Fibroblast of skin of abdomen (primary cell): Measurements from ENCODE around the gene GSDME.
"Not testable (repeated sequence)": the region's sequence is repeated elsewhere in the genome, so short reads cannot be mapped to it uniquely, and the experiment has no call there.

Source experiments
- DNase-seq: peaks from one replicate; pipeline ENCODE4 v3.0.0-alpha.2; 2013

The GSDME gene

DNA sequence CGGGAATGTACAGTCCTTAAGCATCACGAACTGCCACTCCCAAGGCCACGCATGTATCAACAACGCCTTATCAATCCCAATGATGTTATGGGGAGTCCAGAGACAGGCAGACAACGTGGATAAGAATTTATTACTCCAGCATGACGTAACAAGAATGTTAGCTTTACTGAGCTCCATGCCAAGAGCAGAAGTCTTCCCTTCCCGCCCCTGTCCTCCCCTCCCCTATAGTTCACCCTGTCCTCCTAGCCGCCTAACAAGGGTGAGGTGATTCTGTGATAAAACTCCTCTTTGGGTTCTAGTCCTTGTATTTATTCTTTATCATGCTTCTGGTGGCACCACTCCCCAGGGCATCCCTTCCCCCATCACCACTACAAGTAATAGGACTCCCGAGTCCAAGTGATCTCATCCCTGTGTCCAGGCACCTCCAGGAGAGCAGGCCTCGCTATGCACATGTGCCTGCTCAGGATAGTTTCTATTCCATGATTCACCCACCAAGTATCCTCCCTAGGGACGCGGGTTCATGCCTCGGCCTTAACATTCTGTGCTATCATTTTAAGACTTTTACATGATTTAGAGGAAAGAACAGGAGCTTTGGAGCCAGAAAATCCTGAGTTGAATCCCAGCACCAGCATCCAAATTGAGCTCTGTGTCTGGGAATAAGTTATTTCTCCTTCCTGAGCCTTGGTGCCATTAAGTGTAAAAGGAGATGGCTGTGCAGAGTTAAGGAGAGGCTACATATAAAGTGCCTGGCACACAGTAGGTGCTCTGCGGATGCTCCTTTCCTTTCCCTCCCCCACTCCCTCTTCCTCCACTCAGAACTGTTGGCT, 15.4 kb downstream of the GSDME start:
- DNase-seq, result peak; percentile 99

DNA sequence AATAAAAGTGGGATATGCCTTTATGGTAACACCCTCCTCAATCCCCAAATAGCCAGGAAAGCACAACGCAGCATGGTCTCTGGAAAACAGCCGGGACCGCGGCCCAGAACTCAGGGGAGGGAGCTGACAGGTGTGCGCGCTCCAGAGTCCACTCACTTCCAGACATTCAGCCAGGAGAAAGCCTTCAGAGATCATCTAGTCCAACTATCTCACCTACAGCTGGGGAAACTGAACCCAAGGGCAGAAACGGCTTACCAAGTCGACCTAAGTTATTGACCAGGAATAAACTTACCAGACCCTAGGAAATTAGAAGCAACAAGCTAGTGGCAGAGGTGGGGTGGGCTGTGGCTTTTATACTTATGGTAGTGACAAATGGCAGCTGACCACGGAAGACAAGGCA, 16.4 kb downstream of the GSDME start:
- no peak for DNase-seq

DNA sequence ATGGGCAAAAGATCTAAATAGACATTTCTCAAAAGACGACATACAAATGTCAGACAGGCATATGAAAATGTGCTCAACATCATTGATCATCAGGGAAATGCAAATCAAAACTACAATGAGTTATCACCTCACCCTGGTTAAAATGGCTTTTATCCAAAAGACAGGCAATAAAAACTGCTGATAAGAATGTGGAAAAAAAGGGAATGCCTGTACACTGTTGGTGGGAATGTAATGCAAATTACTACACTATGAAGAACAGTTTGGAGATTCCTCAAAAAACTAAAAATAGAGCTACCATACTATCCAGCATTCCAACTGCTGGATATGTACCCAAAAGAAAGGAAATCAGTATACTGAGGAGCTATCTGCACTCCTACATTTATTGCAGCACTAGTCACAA, 18.0 kb downstream of the GSDME start:
- peak; percentile 18 for DNase-seq

- no peak for DNase-seq
Observed at GRCh38 chr7:24738577-24738976, 18.7 kb downstream of the GSDME start.

DNA sequence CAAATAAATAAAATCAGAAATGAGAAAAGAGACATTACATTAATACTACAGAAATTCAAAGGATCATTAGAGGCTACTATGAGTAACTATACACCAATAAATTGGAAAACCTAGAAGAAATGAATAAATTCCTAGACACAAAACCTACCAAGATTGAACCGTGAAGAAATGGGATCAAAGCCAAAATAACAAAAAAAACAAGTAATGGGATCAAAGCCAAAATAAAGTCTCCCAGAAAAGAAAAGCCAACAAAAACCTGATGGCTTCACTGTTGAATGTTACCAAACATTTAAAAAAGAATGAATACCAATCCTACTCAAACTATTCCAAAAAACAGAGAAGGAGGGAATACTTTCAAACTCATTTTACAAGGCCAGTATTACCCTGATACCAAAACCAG, 20.0 kb downstream of the GSDME start:
- no peak for DNase-seq

DNA sequence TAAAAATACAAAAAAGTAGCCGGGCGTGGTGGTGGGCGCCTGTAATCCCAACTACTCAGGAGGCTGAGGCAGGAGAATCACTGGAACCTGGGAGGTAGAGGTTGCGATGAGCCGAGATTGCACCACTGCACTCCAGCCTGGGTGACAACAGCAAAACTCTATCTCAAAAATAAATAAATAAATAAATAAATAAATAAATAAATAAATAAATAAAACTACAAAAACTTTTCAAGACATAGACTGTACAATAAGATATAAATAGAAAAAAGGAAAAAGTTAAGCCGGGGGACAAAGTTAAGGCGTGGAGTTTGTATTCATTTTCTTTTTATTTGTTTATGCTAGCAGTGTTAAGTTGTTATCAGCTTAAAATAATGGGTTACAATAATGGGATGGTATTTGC, 21.7 kb downstream of the GSDME start:
- not testable (repeated sequence) for DNase-seq

- DNase-seq, result peak; percentile 21
Observed at GRCh38 chr7:24734306-24734705, 23.0 kb downstream of the GSDME start.

- DNase-seq, result no peak
Observed at GRCh38 chr7:24733414-24734060, 23.7 kb downstream of the GSDME start.

- DNase-seq, result peak; percentile 79
Observed at GRCh38 chr7:24732646-24733413, 24.4 kb downstream of the GSDME start.

DNA sequence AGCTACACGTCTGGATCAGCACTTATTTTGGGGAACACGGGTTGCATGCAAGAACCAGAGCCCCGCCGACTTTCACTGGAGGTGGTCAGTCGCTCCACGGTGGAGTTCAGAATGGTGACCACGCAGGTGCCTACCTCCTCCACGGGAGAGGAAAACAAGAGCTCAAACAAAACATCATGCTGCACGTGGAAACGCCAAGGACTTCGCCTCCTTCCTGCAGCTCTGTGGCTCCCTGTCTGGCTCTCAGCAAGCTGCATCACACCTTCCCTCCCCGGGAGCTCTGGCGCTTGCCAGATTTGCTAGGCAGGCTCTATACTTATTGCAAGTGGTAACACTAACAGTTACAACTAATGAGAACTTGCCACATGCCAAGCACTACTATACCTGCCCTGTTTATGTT, 26.0 kb downstream of the GSDME start:
- DNase-seq, result no peak

- DNase-seq, result no peak
Observed at GRCh38 chr7:24730018-24730369, 27.3 kb downstream of the GSDME start.

DNA sequence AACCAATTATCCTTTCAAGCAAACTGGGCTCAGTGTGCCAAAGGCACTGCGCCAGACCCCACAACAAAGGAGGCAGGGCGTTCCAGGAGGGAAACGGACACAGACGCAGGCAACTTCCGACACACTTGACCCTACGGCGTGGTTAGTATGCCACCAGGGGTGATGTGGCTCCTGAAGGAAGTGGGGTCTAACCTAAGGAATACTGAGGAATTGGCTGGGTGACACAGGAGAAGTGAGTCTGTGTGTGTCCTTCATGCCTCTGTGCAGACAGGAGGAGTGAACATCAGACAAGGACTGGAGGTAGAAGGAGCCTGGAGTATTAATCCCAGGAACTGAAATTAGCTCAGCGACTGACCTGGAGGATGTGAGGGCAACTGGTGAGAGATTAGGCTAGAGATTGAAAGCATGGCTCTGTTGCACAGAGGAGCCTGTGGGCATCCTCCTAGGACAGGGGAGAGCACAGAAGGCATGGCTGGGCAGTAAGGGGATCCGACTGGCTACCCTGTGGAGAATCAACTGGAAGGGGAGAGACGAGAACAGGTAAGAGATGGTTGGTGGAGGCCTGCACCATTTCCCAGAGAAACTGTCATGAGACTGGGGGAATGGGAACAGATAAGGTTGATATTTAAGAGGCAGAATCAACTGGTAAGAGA, 27.8 kb downstream of the GSDME start:
- no peak for DNase-seq

- DNase-seq, result no peak
Observed at GRCh38 chr7:24728503-24729364, 28.5 kb downstream of the GSDME start.

GRCh38 chr7:24728121-24728500, 29.2 kb downstream of the GSDME start:
- DNase-seq, result no peak

GRCh38 chr7:24727154-24728120, 29.8 kb downstream of the GSDME start:
- DNase-seq, result no peak

GRCh38 chr7:24725554-24726241, 31.6 kb downstream of the GSDME start:
- DNase-seq, result no peak

GRCh38 chr7:24724451-24725190, 32.6 kb downstream of the GSDME start:
- no peak for DNase-seq

GRCh38 chr7:24723178-24723530, 34.1 kb downstream of the GSDME start:
- DNase-seq, result no peak

DNA sequence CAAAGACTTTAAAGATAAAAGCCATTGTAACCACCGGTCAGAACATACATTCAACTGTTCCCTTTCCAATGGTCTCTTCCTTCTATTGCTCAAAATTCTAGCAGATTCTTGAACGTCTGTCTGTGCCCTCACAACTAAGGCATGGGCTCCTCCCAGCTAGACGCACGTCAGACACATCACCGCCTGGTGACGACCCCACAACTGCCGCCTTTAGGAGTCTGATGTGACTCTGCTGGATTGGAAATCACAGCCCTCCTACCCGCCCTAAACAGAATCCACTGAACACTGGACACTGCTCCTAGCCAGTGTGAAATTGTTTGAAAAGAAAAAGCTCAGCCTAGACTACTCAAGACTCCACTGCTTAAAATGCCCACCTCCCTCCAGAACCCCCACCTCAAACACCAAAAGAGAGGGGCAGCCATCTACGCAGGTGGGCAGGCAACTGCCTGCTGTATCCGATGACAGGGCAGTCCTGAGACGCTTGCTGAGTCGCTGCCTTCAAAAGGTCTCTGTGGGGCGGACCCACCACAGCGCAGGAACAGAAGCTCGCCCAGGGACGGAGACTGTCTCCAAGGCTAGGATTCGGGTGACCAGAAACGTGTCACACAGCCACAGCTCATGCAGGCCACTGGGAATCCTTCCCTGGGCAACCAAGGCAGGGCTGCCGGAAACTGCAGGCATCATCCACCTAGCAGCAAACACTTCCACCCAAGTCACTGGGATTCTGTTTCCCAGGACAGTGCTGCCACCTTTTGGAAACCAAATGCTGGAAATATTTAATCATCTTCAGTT, 34.7 kb downstream of the GSDME start:
- DNase-seq, result peak; percentile 59
